Measurements from ENCODE around the gene C1QTNF2. TPM values are rescaled to one million over a fixed set of nuclear protein-coding genes. Genes with fewer than 3 reads are reported as not detected.
A peak's percentile ranks its signal among the peaks of the same experiment; 100 is the strongest.

C1QTNF2 gene
- total RNA-seq, 4 donors from 2014 or later, result 0.59 to 16.5 (median 3.0) TPM

DNA sequence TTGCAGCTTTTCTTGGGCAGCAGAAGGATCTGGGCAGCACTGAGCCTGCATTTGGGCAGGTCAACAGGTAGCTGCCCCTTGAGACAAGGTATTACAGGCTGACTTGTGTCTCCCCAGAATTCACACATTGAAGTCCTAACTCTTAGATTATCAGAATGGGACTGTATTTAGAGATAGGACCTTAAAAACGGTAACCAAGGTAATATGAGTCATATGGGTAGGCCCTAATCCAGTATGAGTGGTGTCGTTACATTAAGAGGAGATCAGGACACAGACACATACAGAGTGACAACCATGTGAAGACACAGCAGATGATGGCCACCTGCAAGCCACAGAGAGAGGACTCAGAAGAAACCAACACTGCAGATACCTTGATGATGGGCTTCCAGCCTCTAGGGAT is 3.2 kb downstream of the C1QTNF2 start:
- no peaks in the 10 kb centered on the region for H3K4me1 ChIP-seq
- intact Hi-C loops (cut with DNase I; ENCODE audit: low total_unique reads), result no loop called here
- no peak overlapping the region for H3K27ac ChIP-seq
- H3K9me3 ChIP-seq, result no peaks in the 10 kb centered on the region
- H3K4me3 ChIP-seq, result no peak overlapping the region
- TF ChIP-seq, protein P1, sequence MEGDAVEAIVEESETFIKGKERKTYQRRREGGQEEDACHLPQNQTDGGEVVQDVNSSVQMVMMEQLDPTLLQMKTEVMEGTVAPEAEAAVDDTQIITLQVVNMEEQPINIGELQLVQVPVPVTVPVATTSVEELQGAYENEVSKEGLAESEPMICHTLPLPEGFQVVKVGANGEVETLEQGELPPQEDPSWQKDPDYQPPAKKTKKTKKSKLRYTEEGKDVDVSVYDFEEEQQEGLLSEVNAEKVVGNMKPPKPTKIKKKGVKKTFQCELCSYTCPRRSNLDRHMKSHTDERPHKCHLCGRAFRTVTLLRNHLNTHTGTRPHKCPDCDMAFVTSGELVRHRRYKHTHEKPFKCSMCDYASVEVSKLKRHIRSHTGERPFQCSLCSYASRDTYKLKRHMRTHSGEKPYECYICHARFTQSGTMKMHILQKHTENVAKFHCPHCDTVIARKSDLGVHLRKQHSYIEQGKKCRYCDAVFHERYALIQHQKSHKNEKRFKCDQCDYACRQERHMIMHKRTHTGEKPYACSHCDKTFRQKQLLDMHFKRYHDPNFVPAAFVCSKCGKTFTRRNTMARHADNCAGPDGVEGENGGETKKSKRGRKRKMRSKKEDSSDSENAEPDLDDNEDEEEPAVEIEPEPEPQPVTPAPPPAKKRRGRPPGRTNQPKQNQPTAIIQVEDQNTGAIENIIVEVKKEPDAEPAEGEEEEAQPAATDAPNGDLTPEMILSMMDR (IDR thresholded peaks at IDR 0.05), result no peak
- TF ChIP-seq POLR2A (IDR thresholded peaks at IDR 0.05), result no peak
- no peak for DNase-seq
- no peaks in the 10 kb centered on the region for H3K36me3 ChIP-seq
- no peaks in the 10 kb centered on the region for H3K27me3 ChIP-seq

DNA sequence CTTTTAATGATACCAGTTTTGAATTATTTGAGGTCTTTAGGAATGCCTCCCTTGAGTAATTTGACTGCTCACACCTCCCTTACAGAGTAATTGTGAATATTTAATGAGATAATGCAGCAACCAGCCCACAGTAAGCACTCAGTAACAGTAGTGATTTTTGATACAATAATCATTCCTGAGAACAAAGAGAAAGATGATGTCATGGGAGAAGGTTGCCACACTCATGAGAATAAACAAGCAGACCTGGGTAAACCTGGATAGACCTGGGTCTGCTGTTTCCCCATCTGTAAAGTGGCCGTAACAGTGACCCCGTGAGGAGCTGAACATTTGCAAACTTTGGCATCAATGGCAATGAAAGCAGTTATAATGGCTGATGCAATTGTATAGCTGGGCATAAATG is 4.2 kb downstream of the C1QTNF2 start:
- Histone ChIP-seq H3K4me1 (no peaks in the 10 kb centered on the region), H3K36me3 (no peaks in the 10 kb centered on the region), H3K4me3 (no peak overlapping the region), H3K27me3 (no peaks in the 10 kb centered on the region), H3K9me3 (no peaks in the 10 kb centered on the region), H3K27ac (no peak overlapping the region)
- TF ChIP-seq, protein P1 (IDR thresholded peaks at IDR 0.05), result no peak
- no peak for TF ChIP-seq POLR2A (IDR thresholded peaks at IDR 0.05)
- no peak for DNase-seq
- intact Hi-C loops (cut with DNase I; ENCODE audit: low total_unique reads), result no loop called here

- peak overlapping the region; percentile 62 to 69 for H3K27ac ChIP-seq
- no peak overlapping the region for H3K4me3 ChIP-seq
- H3K27me3 ChIP-seq, result no peaks in the 10 kb centered on the region
- no peaks in the 10 kb centered on the region for H3K36me3 ChIP-seq
- no peaks in the 10 kb centered on the region for H3K9me3 ChIP-seq
- DNase-seq, result no peak
- intact Hi-C loops (cut with DNase I; ENCODE audit: low total_unique reads), result no loop called here
- no peaks in the 10 kb centered on the region for H3K4me1 ChIP-seq
- TF ChIP-seq, protein P1 (IDR thresholded peaks at IDR 0.05), result no peak
- TF ChIP-seq POLR2A (IDR thresholded peaks at IDR 0.05), result no peak
Observed at GRCh38 chr5:160363660-160364395, 6.6 kb downstream of the C1QTNF2 start.

DNA sequence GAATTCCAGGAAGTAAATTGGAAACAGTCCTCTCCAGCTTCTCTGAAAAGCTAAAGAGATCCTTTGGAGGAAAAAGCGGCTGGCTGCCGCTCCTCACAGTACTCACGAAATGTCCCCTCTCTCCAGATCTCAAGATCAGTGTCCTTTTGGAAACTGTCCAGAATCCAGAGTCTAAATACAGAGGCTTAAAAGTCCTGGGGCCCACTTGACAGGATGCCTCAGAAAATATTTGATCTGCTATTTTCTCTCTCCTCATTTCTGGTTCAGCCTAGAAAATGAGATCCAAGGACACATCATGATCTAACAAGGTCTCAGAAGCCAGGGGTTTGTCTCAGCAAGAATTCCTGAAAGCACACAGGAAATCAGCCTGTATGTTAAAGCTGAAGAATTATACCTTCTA is 7.2 kb downstream of the C1QTNF2 start:
- Histone ChIP-seq H3K27me3 (no peaks in the 10 kb centered on the region), H3K36me3 (no peaks in the 10 kb centered on the region), H3K27ac (peak overlapping the region; percentile 62 to 69), H3K4me3 (no peak overlapping the region), H3K4me1 (peaks cover 0 to 3% of the 10 kb centered on the region in 2 donors), H3K9me3 (no peaks in the 10 kb centered on the region)
- no peak for DNase-seq
- TF ChIP-seq, protein P1 (IDR thresholded peaks at IDR 0.05), result no peak
- no peak for TF ChIP-seq POLR2A (IDR thresholded peaks at IDR 0.05)
- intact Hi-C loops (cut with DNase I; ENCODE audit: low total_unique reads), result no loop called here

- no peak for DNase-seq
- intact Hi-C loops (cut with DNase I; ENCODE audit: low total_unique reads), result no loop called here
- H3K27me3 ChIP-seq, result no peaks in the 10 kb centered on the region
- no peaks in the 10 kb centered on the region for H3K36me3 ChIP-seq
- no peak for TF ChIP-seq POLR2A (IDR thresholded peaks at IDR 0.05)
- TF ChIP-seq, protein P1 (IDR thresholded peaks at IDR 0.05), result no peak
- peaks cover 0 to 9% of the 10 kb centered on the region in 2 donors for H3K4me1 ChIP-seq
- H3K9me3 ChIP-seq, result no peaks in the 10 kb centered on the region
- H3K4me3 ChIP-seq, result no peak overlapping the region
- no peak overlapping the region for H3K27ac ChIP-seq
Observed at GRCh38 chr5:160361624-160362228, 8.7 kb downstream of the C1QTNF2 start.
